DMS 273 (cell line): ENCODE measurements around the gene CFL1.
"Not testable (repeated sequence)": the region's sequence is repeated elsewhere in the genome, so short reads cannot be mapped to it uniquely, and the experiment has no call there.

Experiments
- DNase-seq: peaks from one replicate; lab custom pipeline; 2025; ENCODE audit not compliant: unreplicated experiment; lab: John Stamatoyannopoulos, UW

The CFL1 gene

GRCh38 chr11:65843811-65844210 lies 14.2 kb downstream of the CFL1 start:
- DNase-seq, result no peak

- DNase-seq, result no peak
Measured at GRCh38 chr11:65842144-65842543, 15.8 kb downstream of the CFL1 start.

- no peak for DNase-seq
Measured at GRCh38 chr11:65834202-65834601, 23.8 kb downstream of the CFL1 start.

- DNase-seq, result peak; percentile 89
Measured at GRCh38 chr11:65833297-65834030, 24.5 kb downstream of the CFL1 start, which contains the start of gene SNX32. Gene SNX32 (plus strand): TSS chr11:65833963. CDS start chr11:65834066, 103 bp downstream.

- DNase-seq, result not testable (repeated sequence)
Measured at GRCh38 chr11:65832231-65832630, 25.7 kb downstream of the CFL1 start.

- no peak for DNase-seq
Measured at GRCh38 chr11:65829459-65829858, 28.5 kb downstream of the CFL1 start.

- no peak for DNase-seq
Measured at GRCh38 chr11:65826984-65827735, 30.8 kb downstream of the CFL1 start.

- DNase-seq, result no peak
Measured at GRCh38 chr11:65822776-65823528, 35.0 kb downstream of the CFL1 start.

GRCh38 chr11:65821107-65821506 lies 36.9 kb downstream of the CFL1 start:
- DNase-seq, result no peak

GRCh38 chr11:65817835-65818680 lies 39.9 kb downstream of the CFL1 start:
- peak; percentile 92 for DNase-seq

GRCh38 chr11:65817312-65817834 lies 40.6 kb downstream of the CFL1 start:
- peak; percentile 19 for DNase-seq

- DNase-seq, result no peak
Measured at GRCh38 chr11:65816696-65817095, 41.3 kb downstream of the CFL1 start.

GRCh38 chr11:65814986-65815565 lies 42.9 kb downstream of the CFL1 start:
- no peak for DNase-seq

GRCh38 chr11:65814131-65814985 lies 43.6 kb downstream of the CFL1 start:
- DNase-seq, result no peak

- DNase-seq, result peak; percentile 37
Measured at GRCh38 chr11:65811764-65812475, 46.1 kb downstream of the CFL1 start.

GRCh38 chr11:65810046-65810868 lies 47.7 kb downstream of the CFL1 start:
- peak; percentile 21 for DNase-seq

- no peak for DNase-seq
Measured at GRCh38 chr11:65809496-65809895, 48.5 kb downstream of the CFL1 start.
